ENCODE data around the gene MKNK1.
A peak's percentile ranks its signal among the peaks of the same experiment; 100 is the strongest.

MKNK1 gene

GRCh38 chr1:46558141-46558963 is 45.7 kb downstream of the MKNK1 start:
- DNase-seq (ENCODE audit: low spot score), result no peak

GRCh38 chr1:46557403-46557802 is 46.7 kb downstream of the MKNK1 start:
- DNase-seq (ENCODE audit: low spot score), result no peak

GRCh38 chr1:46556822-46557221 is 47.2 kb downstream of the MKNK1 start:
- peak; percentile 81 for DNase-seq (ENCODE audit: low spot score)

- DNase-seq (ENCODE audit: low spot score), result no peak
These were observed 48.0 kb downstream of the MKNK1 start for GRCh38 chr1:46555826-46556619.

DNA sequence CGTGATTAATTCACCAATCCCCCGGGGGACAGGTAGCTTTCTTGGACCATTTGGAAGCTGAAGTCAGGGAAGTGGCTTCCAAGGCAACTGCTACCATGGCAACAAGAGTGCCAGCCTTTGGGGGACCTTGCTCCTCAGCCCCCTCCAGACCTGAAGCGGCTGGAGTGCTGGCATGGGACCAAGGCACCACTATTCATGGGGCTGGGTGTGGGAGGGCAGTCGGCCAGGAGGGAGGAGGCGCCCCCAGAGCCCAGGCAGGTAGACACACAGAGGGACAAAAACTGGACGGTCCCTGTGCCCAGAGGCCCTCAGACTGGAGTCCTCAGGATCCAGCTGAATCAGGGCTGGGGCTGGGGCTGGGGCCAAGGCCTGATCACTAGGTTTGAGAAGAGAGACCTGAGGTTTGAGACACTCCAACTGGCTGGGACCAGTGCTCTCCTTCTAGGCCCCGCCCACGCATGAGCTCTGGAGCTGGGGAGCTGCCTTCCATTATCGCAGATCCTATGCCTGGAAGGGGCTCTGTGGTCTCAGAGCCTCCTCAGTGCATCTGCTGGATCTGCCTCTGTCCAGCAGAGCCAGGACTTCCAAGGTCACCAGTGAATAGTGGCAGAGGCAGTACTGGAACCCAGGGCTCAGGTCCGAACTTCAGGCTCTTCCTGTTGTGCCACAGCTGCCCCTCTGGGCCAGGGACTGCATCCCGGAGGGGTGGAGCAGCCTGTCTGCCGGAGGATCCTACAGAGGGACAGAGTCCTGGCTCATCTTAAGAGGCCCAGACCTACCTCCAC is 49.3 kb downstream of the MKNK1 start:
- no peak for DNase-seq (ENCODE audit: low spot score)

- no peak for DNase-seq (ENCODE audit: low spot score)
These were observed 49.9 kb downstream of the MKNK1 start for GRCh38 chr1:46554236-46554596.

- no peak for DNase-seq (ENCODE audit: low spot score)
These were observed 50.6 kb downstream of the MKNK1 start for GRCh38 chr1:46553506-46553905.

- DNase-seq (ENCODE audit: low spot score), result no peak
These were observed 51.5 kb downstream of the MKNK1 start for GRCh38 chr1:46552357-46553237.

DNA sequence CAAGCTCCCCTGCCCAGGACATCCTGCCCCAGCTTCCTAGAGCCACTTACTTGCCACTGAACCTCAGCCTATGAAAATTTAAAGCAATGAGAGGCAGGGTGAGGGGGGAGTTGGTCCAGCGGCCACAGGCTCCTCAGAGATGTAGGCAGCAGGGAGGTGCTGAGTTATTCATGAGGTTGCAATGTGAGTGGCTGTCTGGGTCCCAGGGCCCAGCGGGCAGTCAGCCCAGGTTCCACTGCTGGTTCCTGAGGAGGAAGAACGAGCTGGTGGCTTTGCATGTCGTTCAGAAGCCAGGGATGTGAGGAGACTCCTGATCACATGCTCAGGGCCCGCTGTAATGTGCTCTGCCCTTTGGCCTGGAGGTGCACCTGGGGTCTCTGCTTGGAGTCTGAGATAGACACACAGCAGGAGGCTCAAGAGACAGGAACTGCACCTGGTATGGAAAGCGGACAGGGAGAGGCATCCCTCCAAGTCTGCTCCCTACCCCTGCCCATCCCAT is 52.4 kb downstream of the MKNK1 start, which contains the start of gene KNCN:
Gene KNCN (minus strand): TSS at position 51 of the 499 bp plus-strand sequence. CDS start 432 bp downstream, outside the sequence.
- no peak for DNase-seq (ENCODE audit: low spot score)

GRCh38 chr1:46550751-46551231 is 53.3 kb downstream of the MKNK1 start:
- no peak for DNase-seq (ENCODE audit: low spot score)

DNA sequence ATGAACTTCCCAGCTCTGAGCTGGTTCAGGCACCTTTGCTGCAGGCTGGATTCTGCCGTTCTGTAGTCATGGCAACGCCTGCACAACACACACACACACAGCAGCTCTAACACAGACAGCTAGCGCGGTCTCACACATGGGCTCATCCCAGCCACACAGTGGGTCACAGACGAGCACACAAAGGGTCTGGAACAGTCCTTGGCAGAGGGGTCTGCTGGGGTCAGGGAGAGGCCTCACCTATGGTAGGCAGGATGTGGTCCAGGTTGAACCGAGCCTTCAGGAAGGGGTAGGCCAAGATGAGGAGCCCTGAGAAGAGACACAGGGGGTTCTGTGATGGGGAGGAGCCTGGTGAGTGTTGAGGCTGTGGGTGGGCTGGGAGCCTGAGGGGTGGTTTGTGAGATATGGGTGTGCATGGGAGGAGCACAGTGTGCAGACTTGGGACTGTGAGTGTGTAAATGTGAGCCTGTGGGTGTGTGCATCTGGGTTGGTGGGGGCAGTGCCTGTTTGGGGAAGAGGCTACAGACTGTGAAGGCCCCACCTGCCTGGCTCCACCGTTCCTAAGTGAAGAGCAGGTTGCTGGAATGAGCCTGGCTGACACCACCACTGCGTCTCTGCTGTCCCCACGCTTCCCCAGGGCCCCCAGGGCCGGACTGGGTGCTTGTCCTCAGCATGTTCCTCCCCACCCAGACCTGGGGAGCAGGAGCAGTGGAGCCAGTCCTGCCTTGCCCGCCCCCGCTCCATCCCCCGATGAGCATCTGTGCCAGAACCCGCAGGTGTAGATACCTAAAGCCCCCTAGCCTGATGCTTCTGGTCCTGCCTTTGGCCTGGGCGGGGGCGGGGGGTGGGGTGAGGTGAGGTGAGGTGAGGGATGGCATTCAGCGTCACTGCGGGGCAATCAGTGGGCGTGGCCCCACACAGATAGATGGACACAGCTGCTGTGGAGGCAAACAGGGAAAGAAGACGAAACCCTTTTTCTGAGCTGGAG is 54.1 kb downstream of the MKNK1 start:
- DNase-seq (ENCODE audit: low spot score), result no peak

DNA sequence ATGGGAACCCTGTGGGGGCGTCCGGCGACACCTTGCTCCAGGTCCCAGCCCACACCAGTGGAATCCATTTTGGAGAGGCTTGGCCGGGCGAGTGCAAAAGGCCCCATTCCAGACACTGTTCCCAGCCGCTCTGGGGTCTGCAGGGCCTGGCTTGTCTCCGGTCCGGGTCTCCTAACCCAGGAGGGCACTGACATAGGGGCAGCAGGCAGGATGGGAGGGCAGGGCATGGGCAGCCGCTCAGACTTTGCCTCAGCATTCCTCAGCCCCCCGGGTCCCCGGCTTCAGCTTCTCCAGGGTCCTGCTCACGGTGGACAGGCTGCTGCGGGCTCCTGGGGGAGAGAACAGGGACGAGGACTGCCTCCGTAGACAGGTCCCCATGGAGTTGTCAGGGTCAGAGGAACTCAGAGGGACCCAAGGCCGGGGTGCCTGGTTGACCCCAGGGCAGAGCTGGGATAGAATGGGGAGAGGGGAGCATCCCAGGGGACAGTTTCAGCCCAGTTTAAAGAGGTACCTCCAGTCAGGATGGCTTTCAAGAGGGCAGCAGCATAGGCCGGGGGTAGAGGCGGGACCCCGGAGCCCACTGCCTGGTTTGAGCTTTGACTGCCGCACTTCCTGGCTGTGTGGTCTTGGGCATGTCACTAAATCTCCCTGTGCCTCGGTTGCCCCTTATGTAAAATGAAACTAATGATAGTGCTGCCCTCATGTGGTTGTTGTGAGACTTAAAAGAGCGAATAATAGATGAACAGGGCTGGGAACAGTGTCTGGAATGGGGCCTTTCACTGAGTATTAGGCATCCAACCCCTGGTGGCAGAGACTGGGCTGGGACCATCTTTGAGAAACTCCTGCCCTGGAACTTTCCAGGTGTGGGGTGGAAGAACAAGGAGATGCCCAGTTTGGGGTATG is 56.3 kb downstream of the MKNK1 start:
- peak; percentile 47 for DNase-seq (ENCODE audit: low spot score)

- no peak for DNase-seq (ENCODE audit: low spot score)
These were observed 57.9 kb downstream of the MKNK1 start for GRCh38 chr1:46546210-46546609.

GRCh38 chr1:46545784-46546183 is 58.3 kb downstream of the MKNK1 start:
- DNase-seq (ENCODE audit: low spot score), result no peak

- DNase-seq (ENCODE audit: low spot score), result no peak
These were observed 59.4 kb downstream of the MKNK1 start for GRCh38 chr1:46544561-46545240.

DNA sequence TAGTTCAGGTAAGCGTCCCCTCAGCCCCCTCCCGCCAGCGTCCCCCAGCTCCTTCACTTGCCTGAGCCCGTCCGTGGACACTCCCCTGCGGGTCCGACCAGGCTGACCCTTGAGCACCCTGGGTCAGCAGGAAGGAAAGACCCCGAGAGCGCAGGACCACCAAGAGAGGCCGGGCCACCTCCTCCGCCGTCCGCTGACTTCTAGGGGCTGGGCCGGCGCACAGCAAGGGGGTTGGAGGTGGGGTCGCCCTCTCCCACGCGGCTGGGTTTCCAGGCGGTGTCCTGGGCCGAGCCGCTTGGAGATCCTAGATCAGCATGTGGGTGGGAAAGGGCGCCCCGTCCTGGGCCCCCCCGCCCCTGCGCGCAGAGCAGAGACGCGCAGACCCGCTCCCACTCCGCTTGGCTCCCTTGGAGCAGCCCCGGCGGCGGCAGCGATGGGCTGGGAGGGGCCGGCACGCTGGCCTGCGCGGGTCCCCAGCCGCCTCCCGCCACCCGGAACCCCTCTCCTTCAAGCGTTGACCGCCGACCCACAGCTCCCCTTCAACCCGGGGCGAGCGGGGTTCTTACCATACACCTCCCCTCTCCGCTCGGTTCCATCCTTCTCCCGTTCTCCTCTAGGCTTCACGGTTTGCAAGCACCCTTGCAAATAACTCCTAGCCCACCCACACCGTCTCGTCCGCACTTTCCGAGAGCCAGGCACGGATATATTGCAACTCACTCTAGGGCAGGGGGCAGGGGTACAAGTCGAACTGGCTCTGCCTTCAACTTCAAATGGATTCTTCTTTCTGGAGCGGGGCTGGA is 60.1 kb downstream of the MKNK1 start:
- no peak for DNase-seq (ENCODE audit: low spot score)

- no peak for DNase-seq (ENCODE audit: low spot score)
These were observed 60.7 kb downstream of the MKNK1 start for GRCh38 chr1:46543382-46543760.

All from kidney capillary endothelial cell (primary cell).